Measurements from ENCODE around the gene MRPL10. TPM values are rescaled to one million over a fixed set of nuclear protein-coding genes. Genes with fewer than 3 reads are reported as not detected.

The MRPL10 gene
- total RNA-seq, 1 donor from 2014 or later = 48.2 TPM

DNA sequence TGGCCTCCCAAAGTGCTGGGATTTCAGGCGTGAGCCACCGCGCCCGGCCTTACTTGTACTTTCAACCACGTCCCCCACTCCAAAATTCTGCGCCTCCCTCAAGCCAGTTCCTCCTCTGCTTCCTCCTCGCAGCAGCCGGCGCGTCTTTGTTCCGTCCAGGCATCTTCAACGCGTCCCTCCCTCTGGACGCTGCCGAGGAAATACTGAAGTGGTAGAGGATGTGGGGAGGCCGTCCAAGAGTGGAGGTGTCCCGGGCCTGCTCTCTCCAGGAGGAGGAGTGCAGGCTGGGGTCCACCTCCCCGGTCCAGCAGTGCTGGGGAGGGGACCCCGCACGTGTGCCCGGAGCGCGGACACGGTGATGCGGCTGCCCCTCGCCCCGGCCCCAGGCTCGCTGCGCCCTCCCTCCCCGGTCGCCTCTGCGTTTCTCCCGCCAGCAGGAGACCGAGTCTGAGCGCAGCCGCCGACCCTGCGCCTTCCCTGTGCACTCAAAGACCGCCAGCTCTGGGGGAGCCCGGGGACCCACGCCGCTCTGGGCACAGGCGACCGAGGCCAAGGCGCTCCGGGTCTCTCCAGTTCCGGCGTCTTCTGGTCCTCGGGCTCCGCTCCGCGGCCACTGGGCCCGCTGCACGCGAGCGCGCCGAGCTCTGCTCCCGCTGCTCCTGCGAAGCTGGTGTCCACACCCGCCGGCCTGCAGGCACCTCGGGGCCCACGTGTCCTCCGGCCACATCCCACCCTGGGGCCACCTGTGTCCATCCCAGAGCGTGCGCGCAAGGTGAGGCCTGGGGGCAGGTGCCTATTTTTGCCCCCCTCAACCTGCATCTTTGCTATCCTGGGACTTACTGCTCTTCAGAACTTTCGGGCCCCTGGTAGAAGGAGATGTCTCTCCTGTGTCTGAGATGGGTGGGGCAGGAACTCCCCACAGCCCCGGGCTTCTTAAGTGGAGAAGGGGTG, 41.5 kb downstream of the MRPL10 start:
- H3K9ac ChIP-seq = no peak overlapping the region
- peaks cover 97% of the 10 kb centered on the region for H3K27me3 ChIP-seq
- peaks cover 64% of the 10 kb centered on the region for H3K27me3 Mint-ChIP-seq (ENCODE audit: insufficient read depth, low read depth)

DNA sequence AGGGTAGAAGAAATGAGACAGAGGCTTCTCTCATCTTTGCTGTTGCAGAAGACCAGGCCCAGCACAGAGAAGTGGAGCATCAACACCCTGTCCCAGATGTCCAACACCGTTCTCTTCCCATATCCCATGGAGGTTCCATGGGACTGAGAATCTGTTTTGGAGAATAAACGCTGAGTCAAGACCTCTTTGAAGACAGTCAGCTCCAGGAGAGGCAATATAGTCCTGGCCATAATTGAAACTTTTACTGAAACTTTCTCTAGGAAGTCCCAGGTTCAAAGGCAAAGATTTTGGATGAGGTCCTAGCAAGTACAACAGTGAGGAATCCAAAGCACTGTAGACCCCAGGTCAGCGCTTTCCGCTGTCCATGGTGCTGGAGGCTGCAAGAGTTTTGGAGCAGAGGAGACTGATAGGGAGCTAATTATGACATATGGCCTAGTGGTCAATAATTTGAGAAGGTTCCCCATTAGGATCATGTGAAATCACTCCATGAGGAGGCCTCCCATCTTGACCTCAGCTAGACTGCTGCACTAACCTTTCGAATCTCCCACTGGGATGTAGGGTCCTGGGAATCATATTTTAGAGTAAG, 45.7 kb downstream of the MRPL10 start:
- H4K20me1 ChIP-seq (ENCODE audit: low read depth) = peaks cover 18% of the 10 kb centered on the region
- H3K4me1 ChIP-seq = no peaks in the 10 kb centered on the region
- H3K9ac ChIP-seq = no peak overlapping the region
- H3K9me3 ChIP-seq (ENCODE audit: low read depth) = no peaks in the 10 kb centered on the region
- no peak overlapping the region for H3K4me2 ChIP-seq
- no peak overlapping the region for H3K4me3 ChIP-seq
- TF ChIP-seq EZH2phosphoT487 (IDR thresholded peaks at IDR 0.05) (no peak), EZH2 (IDR thresholded peaks at IDR 0.05) (no peak)
- TF ChIP-seq, protein P1, sequence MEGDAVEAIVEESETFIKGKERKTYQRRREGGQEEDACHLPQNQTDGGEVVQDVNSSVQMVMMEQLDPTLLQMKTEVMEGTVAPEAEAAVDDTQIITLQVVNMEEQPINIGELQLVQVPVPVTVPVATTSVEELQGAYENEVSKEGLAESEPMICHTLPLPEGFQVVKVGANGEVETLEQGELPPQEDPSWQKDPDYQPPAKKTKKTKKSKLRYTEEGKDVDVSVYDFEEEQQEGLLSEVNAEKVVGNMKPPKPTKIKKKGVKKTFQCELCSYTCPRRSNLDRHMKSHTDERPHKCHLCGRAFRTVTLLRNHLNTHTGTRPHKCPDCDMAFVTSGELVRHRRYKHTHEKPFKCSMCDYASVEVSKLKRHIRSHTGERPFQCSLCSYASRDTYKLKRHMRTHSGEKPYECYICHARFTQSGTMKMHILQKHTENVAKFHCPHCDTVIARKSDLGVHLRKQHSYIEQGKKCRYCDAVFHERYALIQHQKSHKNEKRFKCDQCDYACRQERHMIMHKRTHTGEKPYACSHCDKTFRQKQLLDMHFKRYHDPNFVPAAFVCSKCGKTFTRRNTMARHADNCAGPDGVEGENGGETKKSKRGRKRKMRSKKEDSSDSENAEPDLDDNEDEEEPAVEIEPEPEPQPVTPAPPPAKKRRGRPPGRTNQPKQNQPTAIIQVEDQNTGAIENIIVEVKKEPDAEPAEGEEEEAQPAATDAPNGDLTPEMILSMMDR (IDR thresholded peaks at IDR 0.05) = no peak
- H3K4me3 Mint-ChIP-seq = no peak overlapping the region
- peaks cover 16% of the 10 kb centered on the region for H3F3A ChIP-seq (ENCODE audit: low read depth)
- H3K4me1 Mint-ChIP-seq = peaks cover 2% of the 10 kb centered on the region
- H3K36me3 Mint-ChIP-seq = peaks cover 1% of the 10 kb centered on the region
- H3K36me3 ChIP-seq = no peaks in the 10 kb centered on the region
- H3K27ac Mint-ChIP-seq = no peak overlapping the region
- H3K27me3 ChIP-seq = peaks cover 87% of the 10 kb centered on the region
- H3K9me3 Mint-ChIP-seq = peaks cover 3% of the 10 kb centered on the region
- no peak overlapping the region for H3K27ac ChIP-seq
- DNase-seq (ENCODE audit: low spot score) = peak; percentile 80
- peaks cover 43% of the 10 kb centered on the region for H3K27me3 Mint-ChIP-seq (ENCODE audit: insufficient read depth, low read depth)
- H3K79me2 ChIP-seq (ENCODE audit: low read depth) = no peaks in the 10 kb centered on the region
- no peak overlapping the region for H2AFZ ChIP-seq (replicated peaks)

More for the DNA sequence above, 41.5 kb downstream of the MRPL10 start:
- Histone ChIP-seq H3K4me3 (peak overlapping the region; percentile 59), H3K9me3 (ENCODE audit: low read depth) (no peaks in the 10 kb centered on the region), H3K4me2 (peak overlapping the region; percentile 93), H3K27ac (no peak overlapping the region), H3K4me1 (no peaks in the 10 kb centered on the region), H4K20me1 (ENCODE audit: low read depth) (peaks cover 18% of the 10 kb centered on the region), H2AFZ (replicated peaks) (peak overlapping the region; percentile 99), H3F3A (ENCODE audit: low read depth) (peaks cover 16% of the 10 kb centered on the region), H3K79me2 (ENCODE audit: low read depth) (no peaks in the 10 kb centered on the region), H3K36me3 (no peaks in the 10 kb centered on the region)
- Mint-ChIP-seq H3K4me1 (peaks cover 2% of the 10 kb centered on the region), H3K9me3 (peaks cover 3% of the 10 kb centered on the region), H3K27ac (no peak overlapping the region), H3K36me3 (peaks cover 1% of the 10 kb centered on the region), H3K4me3 (peak overlapping the region; percentile 77)
- peak; percentile 87 for DNase-seq (ENCODE audit: low spot score)
- TF ChIP-seq, protein P1 (IDR thresholded peaks at IDR 0.05) = peak; percentile 53
- TF ChIP-seq EZH2phosphoT487 (IDR thresholded peaks at IDR 0.05) = peak; percentile 61
- TF ChIP-seq EZH2 (IDR thresholded peaks at IDR 0.05) = peak; percentile 83

DNA sequence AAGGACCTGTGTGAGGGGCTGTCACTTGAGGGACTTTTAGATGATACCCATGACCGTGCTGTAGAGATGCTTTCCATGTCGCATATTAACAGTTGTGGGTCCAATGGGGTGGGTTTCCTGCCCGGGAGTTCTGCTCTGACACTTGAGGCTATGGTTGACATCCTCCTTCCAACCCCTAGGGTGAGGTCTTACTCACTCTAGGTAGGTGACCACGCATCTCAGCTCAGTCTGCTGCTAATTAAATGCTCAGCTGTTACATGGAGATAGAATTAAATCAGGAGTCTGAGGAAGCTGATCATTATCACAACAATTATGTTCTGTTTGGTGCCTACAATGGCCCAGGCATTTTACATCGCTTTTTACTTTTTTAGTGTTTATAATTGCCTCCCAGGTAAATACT, 49.9 kb downstream of the MRPL10 start:
- Histone ChIP-seq H4K20me1 (ENCODE audit: low read depth) (peaks cover 7% of the 10 kb centered on the region), H3K9ac (no peak overlapping the region), H3F3A (ENCODE audit: low read depth) (peaks cover 3% of the 10 kb centered on the region), H3K9me3 (ENCODE audit: low read depth) (no peaks in the 10 kb centered on the region), H3K27ac (no peak overlapping the region), H3K4me3 (no peak overlapping the region), H3K4me2 (no peak overlapping the region), H3K36me3 (no peaks in the 10 kb centered on the region), H2AFZ (replicated peaks) (no peak overlapping the region), H3K79me2 (ENCODE audit: low read depth) (no peaks in the 10 kb centered on the region), H3K27me3 (peaks cover 44% of the 10 kb centered on the region), H3K4me1 (no peaks in the 10 kb centered on the region)
- Mint-ChIP-seq H3K27ac (no peak overlapping the region), H3K36me3 (no peaks in the 10 kb centered on the region), H3K9me3 (no peaks in the 10 kb centered on the region), H3K4me1 (no peaks in the 10 kb centered on the region), H3K4me3 (no peak overlapping the region), H3K27me3 (ENCODE audit: insufficient read depth, low read depth) (peaks cover 25% of the 10 kb centered on the region)
- no peak for DNase-seq (ENCODE audit: low spot score)
- TF ChIP-seq, protein P1 (IDR thresholded peaks at IDR 0.05) = no peak
- TF ChIP-seq EZH2phosphoT487 (IDR thresholded peaks at IDR 0.05) = no peak
- TF ChIP-seq EZH2 (IDR thresholded peaks at IDR 0.05) = no peak

Measured in neural progenitor cell (in vitro differentiated cells).